Activated CD8-positive, alpha-beta T cell treated with anti-CD3 and anti-CD28 coated beads for 36 hours (primary cell): ENCODE data around the gene OSBPL7. TPM values are rescaled to one million over a fixed set of nuclear protein-coding genes. Genes with fewer than 3 reads are reported as not detected.

Experiments
- ATAC-seq: fragments of 200-7000 bp; cut with Tn5 transposase; one replicate; pipeline ENCODE4 v1.10.0; 2021; ENCODE audit warnings: mild to moderate bottlenecking, moderate library complexity
- CTCF ChIA-PET: fragments of 350-600 bp; sonication (Branson Sonifier 250); formaldehyde crosslinking; loops from one replicate; lab custom pipeline; 2021; ENCODE audit warnings: antibody characterized with exemption; lab: Charles Lee
- POLR2A ChIA-PET: fragments of 350-600 bp; sonication (Branson Sonifier 250); formaldehyde crosslinking; loops from one replicate; lab custom pipeline; 2021; ENCODE audit warnings: antibody characterized with exemption; lab: Charles Lee
- DNase-seq: peaks from one replicate; pipeline ENCODE4 v3.0.0-alpha.2; 2020
- H3K27ac Mint-ChIP-seq: one replicate; pipeline ENCODE4 v1.8.0; 2021; ENCODE audit warnings: mild to moderate bottlenecking, mixed read lengths
- H3K27me3 Mint-ChIP-seq: one replicate; pipeline ENCODE4 v1.8.0; 2021; ENCODE audit warnings: mixed read lengths
- H3K36me3 Mint-ChIP-seq: one replicate; pipeline ENCODE4 v1.8.0; 2021; ENCODE audit warnings: low read depth, mixed read lengths
- H3K4me1 Mint-ChIP-seq: one replicate; pipeline ENCODE4 v1.8.0; 2021; ENCODE audit warnings: low read depth, mixed read lengths
- H3K4me3 Mint-ChIP-seq: one replicate; pipeline ENCODE4 v1.8.0; 2021; ENCODE audit warnings: mild to moderate bottlenecking, moderate library complexity, mixed read lengths
- H3K9me3 Mint-ChIP-seq: one replicate; pipeline ENCODE4 v1.8.0; 2021; ENCODE audit warnings: mixed read lengths
- intact Hi-C: fragments of 100-400 bp; cut with micrococcal nuclease; formaldehyde crosslinking; loops from one replicate; pipeline ENCODE4 v1.10.0; 2022
- total RNA-seq, 2 experiments: library from RNA; stranded (reverse); gene quantifications; one replicate each; pipeline ENCODE4 v1.2.3, GENCODE V29; 2021
- TF ChIP-seq, protein P1 (sequence below): fragments of 200-600 bp; IDR thresholded peaks from one replicate; pipeline ENCODE4 v1.8.0; 2022; ENCODE audit warnings: antibody characterized with exemption, mild to moderate bottlenecking

Gene OSBPL7
- total RNA-seq, 2 experiments from 2014 or later, result 18.0 to 19.8 TPM

DNA sequence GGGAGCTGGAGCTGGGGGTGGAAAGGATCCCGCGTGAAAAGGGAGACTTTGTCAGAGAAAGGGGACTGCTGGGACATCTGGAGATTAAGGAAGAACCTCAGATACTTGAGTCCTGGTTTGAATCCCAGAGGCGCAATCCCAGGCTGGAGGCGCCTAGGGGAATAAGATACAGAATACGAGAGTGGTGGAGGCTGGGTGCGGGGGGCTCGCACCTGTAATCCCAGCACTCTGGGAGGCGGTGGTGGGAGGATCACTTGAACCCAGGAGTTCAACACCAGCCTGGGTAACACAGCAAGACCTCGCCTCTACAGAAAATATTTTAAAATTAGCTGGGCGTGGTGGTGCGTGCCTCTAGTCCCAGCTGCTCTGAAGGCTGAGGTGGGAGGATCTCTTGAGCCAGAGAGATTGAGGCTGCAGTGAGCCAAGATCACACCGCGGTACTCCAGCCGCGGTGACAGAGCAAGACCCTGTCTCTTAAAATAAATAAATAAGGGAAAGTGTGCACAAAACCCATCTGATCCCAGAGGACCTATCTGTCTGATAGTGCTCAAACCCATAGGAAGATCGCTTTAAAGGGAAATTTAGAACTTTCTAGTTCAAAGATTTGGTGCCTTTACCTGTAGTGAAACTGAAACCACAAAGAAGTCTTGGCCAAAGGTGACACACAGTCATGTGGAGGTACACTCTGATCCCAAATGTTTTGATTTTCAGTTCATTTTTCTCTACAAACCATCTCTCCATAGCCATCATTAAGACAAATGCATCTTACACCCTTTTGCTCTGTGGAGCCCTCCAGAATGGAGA lies 20.1 kb upstream of the OSBPL7 start:
- ATAC-seq (no peak), DNase-seq (no peak)
- Mint-ChIP-seq H3K27ac (peak overlapping the region; percentile 91), H3K9me3 (no peaks in the 10 kb centered on the region), H3K27me3 (peaks cover 23% of the 10 kb centered on the region), H3K4me3 (peak overlapping the region; percentile 92), H3K36me3 (no peaks in the 10 kb centered on the region), H3K4me1 (peaks cover 27% of the 10 kb centered on the region)
- intact Hi-C loops, result loop anchor here (1.0 kb wide), 1 partner anchor 49 kb away; no protein-coding TSS in a partner anchor
- CTCF ChIA-PET, result interaction anchor here (0.8 to 20.8 kb wide), 24 partner anchors 10 to 180 kb away, joined by 3 to 586 read pairs (median 5); partner anchors contain the start of genes CDK5RAP3, LRRC46, MRPL10 and PNPO
- POLR2A ChIA-PET, result interaction anchor here (0.8 to 1.6 kb wide), 8 partner anchors 10 to 64 kb away, joined by 3 to 15 read pairs (median 5); partner anchors contain the start of genes LRRC46, MRPL10, SP2 and SP6
- TF ChIP-seq, protein P1, sequence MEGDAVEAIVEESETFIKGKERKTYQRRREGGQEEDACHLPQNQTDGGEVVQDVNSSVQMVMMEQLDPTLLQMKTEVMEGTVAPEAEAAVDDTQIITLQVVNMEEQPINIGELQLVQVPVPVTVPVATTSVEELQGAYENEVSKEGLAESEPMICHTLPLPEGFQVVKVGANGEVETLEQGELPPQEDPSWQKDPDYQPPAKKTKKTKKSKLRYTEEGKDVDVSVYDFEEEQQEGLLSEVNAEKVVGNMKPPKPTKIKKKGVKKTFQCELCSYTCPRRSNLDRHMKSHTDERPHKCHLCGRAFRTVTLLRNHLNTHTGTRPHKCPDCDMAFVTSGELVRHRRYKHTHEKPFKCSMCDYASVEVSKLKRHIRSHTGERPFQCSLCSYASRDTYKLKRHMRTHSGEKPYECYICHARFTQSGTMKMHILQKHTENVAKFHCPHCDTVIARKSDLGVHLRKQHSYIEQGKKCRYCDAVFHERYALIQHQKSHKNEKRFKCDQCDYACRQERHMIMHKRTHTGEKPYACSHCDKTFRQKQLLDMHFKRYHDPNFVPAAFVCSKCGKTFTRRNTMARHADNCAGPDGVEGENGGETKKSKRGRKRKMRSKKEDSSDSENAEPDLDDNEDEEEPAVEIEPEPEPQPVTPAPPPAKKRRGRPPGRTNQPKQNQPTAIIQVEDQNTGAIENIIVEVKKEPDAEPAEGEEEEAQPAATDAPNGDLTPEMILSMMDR, result peak; percentile 61

DNA sequence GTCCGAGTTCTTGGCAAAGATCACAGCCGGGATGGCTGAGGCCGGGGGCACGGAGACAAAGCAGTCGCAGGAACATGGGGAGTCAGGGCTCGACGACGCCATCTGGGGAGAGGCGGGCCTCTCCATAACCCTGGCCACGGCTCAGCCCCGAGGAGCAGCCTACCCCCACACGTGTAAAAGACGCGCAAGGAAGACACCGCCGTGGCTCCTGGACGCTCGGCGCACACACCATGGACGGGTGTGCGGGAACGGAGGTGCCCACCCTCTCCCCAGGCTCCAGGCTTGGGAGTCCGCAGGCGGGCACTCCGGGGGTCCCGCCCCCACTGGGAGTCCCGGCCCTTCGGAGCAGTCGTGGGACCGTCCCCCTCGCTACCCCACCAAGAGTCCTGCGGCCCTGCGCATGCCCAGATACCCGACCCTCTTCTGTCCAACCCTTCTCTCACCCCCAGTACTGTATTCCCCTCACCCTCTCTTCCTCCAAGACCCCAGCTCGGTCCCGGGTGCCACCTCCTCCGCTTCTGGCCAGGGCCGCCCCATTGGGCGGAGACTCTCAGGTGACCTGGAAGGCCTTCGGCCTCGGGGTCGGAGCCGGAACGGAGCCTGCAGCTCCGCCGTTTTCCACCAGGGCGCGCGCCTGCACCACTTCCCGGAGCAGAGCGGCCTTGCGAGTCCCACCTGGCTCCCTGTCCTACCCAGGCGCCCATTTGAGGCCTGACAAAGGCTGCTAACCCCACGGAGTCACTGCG lies 19.3 kb upstream of the OSBPL7 start, which contains the start of gene SCRN2:
SCRN2 (minus strand) TSS at position 532 of the 746 bp plus-strand sequence; CDS start at position 102, 430 bp downstream.
- DNase-seq, result peak; percentile 92
- ATAC-seq, result peak; percentile 96
- Mint-ChIP-seq H3K27ac (peak within 1 kb of the TSS; percentile 91), H3K9me3 (no peaks in the 10 kb centered on the region), H3K27me3 (peaks cover 16% of the 10 kb centered on the region), H3K4me1 (peaks cover 28% of the 10 kb centered on the region), H3K36me3 (no peaks in the 10 kb centered on the region), H3K4me3 (peak within 1 kb of the TSS; percentile 92)
- ChIA-PET CTCF (interaction anchor here (0.8 to 20.8 kb wide), 23 partner anchors 10 to 180 kb away, joined by 3 to 586 read pairs (median 5); partner anchors contain the start of genes CDK5RAP3, LRRC46, MRPL10 and PNPO), POLR2A (interaction anchor here (0.6 to 1.6 kb wide), 8 partner anchors 10 to 57 kb away, joined by 3 to 15 read pairs (median 5); partner anchors contain the start of genes LRRC46, MRPL10, SP2 and SP6)
- intact Hi-C loops, result no loop called here
- TF ChIP-seq, protein P1, result peak; percentile 99

DNA sequence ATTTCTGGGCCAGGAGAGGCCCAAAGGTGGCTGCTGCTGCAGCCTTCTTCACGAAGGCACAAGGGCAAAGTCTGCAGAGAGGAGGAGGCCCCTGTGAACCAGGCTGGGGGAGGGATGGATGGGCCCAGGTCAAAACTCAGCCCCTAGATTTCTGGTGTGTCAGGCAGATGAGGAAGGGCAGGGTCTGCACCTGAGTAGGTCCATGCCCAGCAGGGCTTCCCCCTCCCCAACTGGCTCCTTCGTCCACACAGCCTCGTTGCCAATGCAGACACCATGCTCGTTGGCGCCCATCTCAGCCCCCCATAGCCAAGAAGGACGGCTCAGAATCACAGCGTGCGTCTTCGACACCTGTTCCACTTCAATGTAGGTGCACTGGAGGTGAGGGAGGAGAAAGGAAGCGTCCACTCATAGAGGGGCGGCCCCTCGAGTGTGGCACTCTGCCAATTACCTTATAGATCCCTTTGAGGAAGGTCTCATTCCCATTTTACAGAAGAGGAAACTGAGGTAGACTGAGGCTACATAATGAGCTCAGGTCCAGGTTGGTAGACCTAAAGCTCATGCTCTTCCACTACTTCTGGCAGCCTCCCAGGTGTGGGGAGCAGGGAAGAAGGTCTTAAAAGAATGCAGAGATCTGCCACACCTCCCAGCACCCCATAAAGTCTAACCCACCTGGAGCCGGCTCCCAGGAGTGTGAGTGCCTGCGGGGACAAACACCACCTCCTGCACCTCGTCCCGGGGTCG lies 18.6 kb upstream of the OSBPL7 start:
- peaks cover 9% of the 10 kb centered on the region for H3K27me3 Mint-ChIP-seq
- DNase-seq, result no peak
- CTCF ChIA-PET, result interaction anchor here (0.8 to 20.8 kb wide), 16 partner anchors 9 to 181 kb away, joined by 3 to 586 read pairs (median 5); partner anchors contain the start of genes CDK5RAP3, LRRC46, MRPL10 and PNPO
- peaks cover 33% of the 10 kb centered on the region for H3K4me1 Mint-ChIP-seq
- no peak for ATAC-seq
- TF ChIP-seq, protein P1, result no peak
- peak overlapping the region; percentile 36 for H3K27ac Mint-ChIP-seq
- intact Hi-C loops, result no loop called here
- H3K4me3 Mint-ChIP-seq, result peak overlapping the region; percentile 92
- POLR2A ChIA-PET, result interaction anchor here (1.2 to 2.3 kb wide), 5 partner anchors 11 to 55 kb away, joined by 4 to 15 read pairs (median 5); partner anchors contain the start of genes SP2 and SP6
- H3K36me3 Mint-ChIP-seq, result no peaks in the 10 kb centered on the region
- no peaks in the 10 kb centered on the region for H3K9me3 Mint-ChIP-seq

DNA sequence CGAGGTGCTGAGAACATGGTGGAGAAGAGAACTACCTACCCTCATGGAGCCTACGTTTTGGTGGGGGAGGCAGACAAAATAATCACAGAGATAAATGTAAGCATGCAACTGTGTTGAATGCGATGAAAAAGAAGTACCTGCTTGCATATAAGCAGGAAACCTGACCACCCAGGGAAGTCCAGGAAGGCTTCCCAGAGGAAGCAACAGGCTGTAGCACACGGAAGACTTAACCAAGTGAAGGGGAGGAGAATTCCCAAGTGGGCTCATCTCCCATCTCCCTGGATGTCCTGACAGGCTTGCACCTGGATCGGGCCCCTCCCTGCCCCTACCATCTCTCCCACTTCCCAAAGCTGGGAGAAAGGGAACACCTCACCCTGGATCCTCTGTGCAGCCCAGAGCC lies 17.5 kb upstream of the OSBPL7 start:
- Mint-ChIP-seq H3K4me3 (no peak overlapping the region), H3K27me3 (peaks cover 3% of the 10 kb centered on the region), H3K36me3 (no peaks in the 10 kb centered on the region), H3K27ac (no peak overlapping the region), H3K9me3 (no peaks in the 10 kb centered on the region), H3K4me1 (peaks cover 42% of the 10 kb centered on the region)
- DNase-seq (no peak), ATAC-seq (no peak)
- intact Hi-C loops, result no loop called here
- ChIA-PET POLR2A (interaction anchor here (1.3 to 2.3 kb wide), 2 partner anchors 45 to 56 kb away, joined by 5 to 7 read pairs; no protein-coding TSS in a partner anchor), CTCF (interaction anchor here (2.9 to 20.8 kb wide), 2 partner anchors 8 to 48 kb away, joined by 25 to 586 read pairs; partner anchors contain the start of genes LRRC46, MRPL10 and SP2)
- TF ChIP-seq, protein P1, result no peak
